ENCODE measurements around the gene MARCHF10. TPM values are rescaled to one million over a fixed set of nuclear protein-coding genes. Genes with fewer than 3 reads are reported as not detected.

Gene MARCHF10
- total and polyA plus RNA-seq, 8 donors: 0.52 to 3.6 (median 1.8) TPM

- Histone ChIP-seq H3K4me1 (no peaks in the 10 kb centered on the region), H3K27ac (no peak overlapping the region), H3K4me3 (no peak overlapping the region), H3K9me3 (peaks cover 0 to 11% of the 10 kb centered on the region in 2 donors), H3K27me3 (no peaks in the 10 kb centered on the region), H3K36me3 (no peaks in the 10 kb centered on the region)
- intact Hi-C loops (cut with DNase I): no loop called here
- TF ChIP-seq CTCF (IDR thresholded peaks at IDR 0.05): no peak
- DNase-seq (no peak), ATAC-seq (no peak)
Observed at GRCh38 chr17:62660629-62661118, 147.4 kb downstream of the MARCHF10 start.

- Histone ChIP-seq H3K4me1 (peaks cover 9 to 12% of the 10 kb centered on the region in 2 donors), H3K4me3 (no peak overlapping the region), H3K27ac (no peak overlapping the region), H3K36me3 (no peaks in the 10 kb centered on the region), H3K27me3 (no peaks in the 10 kb centered on the region), H3K9me3 (peaks cover 0 to 11% of the 10 kb centered on the region in 2 donors)
- intact Hi-C loops (cut with DNase I): no loop called here
- TF ChIP-seq CTCF (IDR thresholded peaks at IDR 0.05): no peak
- ATAC-seq (no peak), DNase-seq (no peak)
Observed at GRCh38 chr17:62658136-62658920, 149.8 kb downstream of the MARCHF10 start.

- intact Hi-C loops (cut with DNase I): no loop called here
- Histone ChIP-seq H3K27ac (no peak overlapping the region), H3K27me3 (no peaks in the 10 kb centered on the region), H3K4me1 (peaks cover 15 to 18% of the 10 kb centered on the region in 2 donors), H3K4me3 (no peak overlapping the region), H3K9me3 (peaks cover 0 to 11% of the 10 kb centered on the region in 2 donors), H3K36me3 (no peaks in the 10 kb centered on the region)
- no peak for TF ChIP-seq CTCF (IDR thresholded peaks at IDR 0.05)
- no peak for ATAC-seq
- no peak for DNase-seq
Observed at GRCh38 chr17:62657690-62658089, 150.4 kb downstream of the MARCHF10 start.

GRCh38 chr17:62657145-62657665 lies 150.9 kb downstream of the MARCHF10 start:
- peaks cover 0 to 3% of the 10 kb centered on the region in 2 donors for H3K27me3 ChIP-seq
- TF ChIP-seq CTCF (IDR thresholded peaks at IDR 0.05): no peak
- peaks cover 15 to 22% of the 10 kb centered on the region in 2 donors for H3K4me1 ChIP-seq
- ATAC-seq: no peak
- DNase-seq: no peak
- H3K4me3 ChIP-seq: no peak overlapping the region
- no peak overlapping the region for H3K27ac ChIP-seq
- peaks cover 0 to 11% of the 10 kb centered on the region in 2 donors for H3K9me3 ChIP-seq
- intact Hi-C loops (cut with DNase I): no loop called here
- H3K36me3 ChIP-seq: no peaks in the 10 kb centered on the region

GRCh38 chr17:62656446-62656845 lies 151.7 kb downstream of the MARCHF10 start:
- H3K4me1 ChIP-seq: peaks cover 15 to 29% of the 10 kb centered on the region in 2 donors
- peaks cover 0 to 11% of the 10 kb centered on the region in 2 donors for H3K9me3 ChIP-seq
- no peak for TF ChIP-seq CTCF (IDR thresholded peaks at IDR 0.05)
- intact Hi-C loops (cut with DNase I): no loop called here
- DNase-seq (no peak), ATAC-seq (no peak)
- no peaks in the 10 kb centered on the region for H3K36me3 ChIP-seq
- H3K4me3 ChIP-seq: no peak overlapping the region
- H3K27ac ChIP-seq: no peak overlapping the region
- peaks cover 0 to 5% of the 10 kb centered on the region in 2 donors for H3K27me3 ChIP-seq
